Astrocyte of the spinal cord (primary cell): Measurements from ENCODE around the gene UHRF2.

Source experiments
- DNase-seq: peaks from one replicate; pipeline ENCODE4 v3.0.0; 2011; ENCODE audit warnings: low read depth, low spot score
- H3K4me3 ChIP-seq: 2 replicates; pipeline ENCODE4 v1.5.1; 2011; ENCODE audit warnings: low read depth, mild to moderate bottlenecking, low read length, moderate library complexity
- CTCF ChIP-seq: IDR thresholded peaks from 2 replicates; pipeline ENCODE4 v1.5.1; 2012; ENCODE audit warnings: low read depth, mild to moderate bottlenecking, low read length, inconsistent platforms
- in situ Hi-C: cut with HindIII; loops from 2 replicates; pipeline ENCODE4 v1.10.0; 2017; ENCODE audit warnings: low sequenced_read_pairs

The UHRF2 gene

DNA sequence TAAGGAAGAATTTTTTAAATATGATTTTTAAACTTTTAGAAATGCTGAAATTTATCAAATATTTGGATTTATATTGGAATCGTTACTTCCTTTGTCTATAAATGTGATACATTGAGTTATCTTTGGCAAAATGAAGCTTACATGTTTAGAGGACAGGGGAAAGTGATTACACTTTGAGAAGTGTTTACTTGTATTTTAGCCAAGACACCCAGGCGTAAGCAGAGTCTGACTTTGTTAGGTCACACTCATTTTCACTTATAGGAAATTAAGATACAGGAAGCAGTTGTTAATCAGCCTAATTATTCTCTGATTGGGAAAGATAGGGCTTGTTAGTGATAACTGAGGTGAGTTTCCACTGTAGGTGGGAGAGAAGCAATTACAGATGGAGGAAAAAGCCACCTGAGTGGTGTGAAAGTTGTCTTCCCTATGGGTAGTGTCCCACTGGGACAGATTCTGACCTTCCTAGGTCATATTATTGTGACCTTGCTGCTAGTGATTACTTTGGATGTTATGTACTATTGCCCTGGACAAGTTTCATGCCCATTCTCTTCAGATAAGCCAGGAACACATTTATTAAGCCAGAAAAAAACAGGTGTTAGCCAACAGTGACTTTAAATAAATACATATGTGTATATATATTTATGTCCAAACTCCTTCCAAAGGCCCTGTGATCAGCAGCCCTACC lies 88.7 kb downstream of the UHRF2 start:
- H3K4me3 ChIP-seq = no peak overlapping the region
- DNase-seq = no peak
- in situ Hi-C loops = no loop called here
- TF ChIP-seq CTCF = no peak

DNA sequence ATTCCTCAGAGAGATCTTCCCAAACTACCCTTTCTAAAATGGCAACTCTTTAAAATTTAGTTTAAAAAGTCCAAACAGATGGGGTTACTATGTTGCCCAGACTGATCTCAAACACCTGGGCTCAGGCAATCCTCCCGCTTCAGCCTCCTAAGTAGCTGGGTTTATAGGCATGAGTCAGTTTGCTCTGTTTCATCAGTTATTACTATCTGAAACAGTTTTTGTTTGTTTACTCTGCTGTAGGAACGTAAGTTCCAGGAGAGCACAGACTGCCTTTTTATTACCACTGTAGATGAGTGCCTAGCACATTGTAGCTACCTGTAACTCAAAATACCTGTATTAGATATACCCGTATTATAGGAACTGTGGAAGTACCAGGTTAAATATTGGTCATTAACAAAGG lies 89.4 kb downstream of the UHRF2 start:
- H3K4me3 ChIP-seq = no peak overlapping the region
- no peak for TF ChIP-seq CTCF
- in situ Hi-C loops = no loop called here
- DNase-seq = no peak

DNA sequence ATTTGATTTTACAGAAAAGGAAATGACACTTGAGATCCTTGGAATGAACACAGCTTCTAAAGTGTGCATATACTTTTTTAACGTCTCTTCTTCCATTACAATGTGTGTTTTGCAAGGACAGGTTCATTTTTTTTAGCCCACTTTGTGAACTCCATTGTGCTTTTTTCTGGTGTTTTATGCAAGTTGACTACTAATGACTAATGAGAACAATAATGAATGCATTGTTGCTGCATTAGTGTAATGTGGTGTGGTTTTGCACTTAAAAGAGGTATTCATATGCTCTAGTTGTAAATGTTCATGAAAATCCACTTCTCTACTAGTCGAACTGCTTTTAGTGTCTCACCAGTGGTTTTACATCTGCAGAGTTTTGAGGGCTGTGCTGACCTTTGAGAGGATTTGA lies 93.6 kb downstream of the UHRF2 start:
- no peak overlapping the region for H3K4me3 ChIP-seq
- DNase-seq = peak; percentile 64
- no peak for TF ChIP-seq CTCF
- in situ Hi-C loops = no loop called here

- DNase-seq = peak; percentile 43
- in situ Hi-C loops = no loop called here
Measured at GRCh38 chr9:6512085-6512657, 99.2 kb downstream of the UHRF2 start.

DNA sequence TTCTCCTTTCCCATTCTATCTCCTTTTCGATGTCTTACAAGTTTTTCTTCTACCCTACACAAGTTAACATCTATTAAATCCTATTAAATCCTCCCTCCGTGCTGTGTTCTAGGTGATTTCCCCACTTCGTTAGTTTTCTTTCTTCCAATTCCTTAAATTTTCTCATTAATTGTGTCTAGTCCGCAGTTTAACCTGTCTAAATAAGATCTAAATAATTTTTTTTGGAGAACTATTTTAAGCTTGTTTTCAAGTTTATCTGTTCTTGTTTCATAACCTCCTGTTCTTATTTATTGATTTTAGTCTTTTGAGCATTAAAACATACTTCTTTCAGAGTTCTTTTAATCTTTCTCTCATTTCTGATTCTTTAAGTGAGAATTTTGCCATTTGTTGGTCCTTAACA lies 109.3 kb downstream of the UHRF2 start:
- TF ChIP-seq CTCF = no peak
- DNase-seq = no peak
- in situ Hi-C loops = no loop called here
- H3K4me3 ChIP-seq = no peak overlapping the region

More at GRCh38 chr9:6512085-6512657, 99.2 kb downstream of the UHRF2 start:
- no peak overlapping the region for H3K4me3 ChIP-seq
- no peak for TF ChIP-seq CTCF

DNA sequence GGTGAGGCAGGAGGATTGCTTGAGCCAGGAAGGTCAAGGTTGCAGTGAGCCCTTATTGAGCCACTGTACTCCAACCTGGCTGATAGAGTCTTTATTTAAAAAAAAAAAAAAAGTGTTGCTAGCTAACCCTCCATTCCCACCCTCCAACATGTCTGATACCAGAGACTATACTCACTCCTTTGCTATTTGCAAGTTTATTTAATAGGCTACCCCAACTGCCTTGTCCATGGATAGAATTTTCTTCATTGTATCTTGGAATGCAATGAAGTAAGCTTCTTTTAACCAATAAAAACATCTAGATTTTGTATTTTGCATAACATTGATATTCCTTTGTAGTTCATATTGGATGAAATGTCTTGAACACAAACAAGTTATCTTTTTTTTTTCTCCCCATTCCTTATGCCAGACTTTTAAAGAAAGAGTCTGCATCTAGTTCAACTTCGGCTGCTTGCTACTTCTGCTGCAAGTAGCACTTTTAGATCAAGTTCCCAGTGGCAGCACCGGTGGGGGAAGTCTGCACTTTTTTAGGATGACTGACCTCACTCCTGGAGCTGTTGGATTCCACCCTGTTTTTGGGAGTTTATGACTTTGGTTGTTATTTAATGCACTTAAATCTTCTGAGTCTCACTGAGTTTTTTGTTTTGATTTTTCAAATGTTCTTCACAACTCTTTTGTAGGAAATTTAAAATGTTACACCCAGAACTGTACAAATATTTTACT lies 112.5 kb downstream of the UHRF2 start:
- H3K4me3 ChIP-seq = no peak overlapping the region
- no peak for TF ChIP-seq CTCF
- in situ Hi-C loops = no loop called here
- peak; percentile 49 for DNase-seq
